Erythroblast (primary cell): Measurements from ENCODE around the gene RNF212.

Experiments
- DNase-seq, 2 experiments: peaks; one replicate each; lab custom pipeline; 2025; lab: John Stamatoyannopoulos, UW
- GATA1 ChIP-seq: IDR thresholded peaks from 2 replicates; pipeline ENCODE4 v1.6.1; 2011; ENCODE audit warnings: low read depth, mild to moderate bottlenecking, control low read depth, low read length, moderate library complexity
- POLR2A ChIP-seq: IDR thresholded peaks from 2 replicates; pipeline ENCODE4 v1.6.1; 2011; ENCODE audit warnings: mild to moderate bottlenecking, low read length

The RNF212 gene, protein sequence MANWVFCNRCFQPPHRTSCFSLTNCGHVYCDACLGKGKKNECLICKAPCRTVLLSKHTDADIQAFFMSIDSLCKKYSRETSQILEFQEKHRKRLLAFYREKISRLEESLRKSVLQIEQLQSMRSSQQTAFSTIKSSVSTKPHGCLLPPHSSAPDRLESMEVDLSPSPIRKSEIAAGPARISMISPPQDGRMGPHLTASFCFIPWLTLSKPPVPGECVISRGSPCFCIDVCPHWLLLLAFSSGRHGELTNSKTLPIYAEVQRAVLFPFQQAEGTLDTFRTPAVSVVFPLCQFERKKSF

GRCh38 chr4:1113311-1114009 lies at the start of gene RNF212:
Gene RNF212 (minus strand): TSS chr4:1113564. CDS start chr4:1113464, 100 bp downstream.
- no peak for TF ChIP-seq POLR2A
- no peak for TF ChIP-seq GATA1
- DNase-seq: no peak

- no peak for TF ChIP-seq POLR2A
- no peak for TF ChIP-seq GATA1
- no peak for DNase-seq
Measured at GRCh38 chr4:1160351-1160750, 47.0 kb upstream of the RNF212 start.

DNA sequence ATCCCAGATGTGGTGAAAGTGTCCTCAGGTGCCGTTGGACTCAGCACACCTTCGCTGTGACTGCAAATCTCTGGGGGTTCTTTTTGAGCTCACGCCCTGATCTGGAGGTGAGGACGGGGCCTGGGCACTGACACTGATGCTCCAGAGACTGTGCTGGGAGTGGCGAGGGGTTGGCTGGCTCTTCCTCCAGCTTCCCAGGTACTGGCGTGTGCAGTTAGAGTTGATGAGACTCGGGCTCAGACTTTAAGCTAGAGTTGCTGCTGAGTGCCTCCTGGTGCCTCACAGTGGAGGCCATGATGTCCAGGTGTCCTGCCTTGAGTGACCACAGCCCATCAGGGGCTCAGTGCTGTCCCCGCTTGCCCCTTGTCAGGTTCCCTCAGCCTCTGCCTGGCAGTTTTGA lies 42.7 kb upstream of the RNF212 start:
- no peak for DNase-seq
- TF ChIP-seq POLR2A (no peak), GATA1 (no peak)

DNA sequence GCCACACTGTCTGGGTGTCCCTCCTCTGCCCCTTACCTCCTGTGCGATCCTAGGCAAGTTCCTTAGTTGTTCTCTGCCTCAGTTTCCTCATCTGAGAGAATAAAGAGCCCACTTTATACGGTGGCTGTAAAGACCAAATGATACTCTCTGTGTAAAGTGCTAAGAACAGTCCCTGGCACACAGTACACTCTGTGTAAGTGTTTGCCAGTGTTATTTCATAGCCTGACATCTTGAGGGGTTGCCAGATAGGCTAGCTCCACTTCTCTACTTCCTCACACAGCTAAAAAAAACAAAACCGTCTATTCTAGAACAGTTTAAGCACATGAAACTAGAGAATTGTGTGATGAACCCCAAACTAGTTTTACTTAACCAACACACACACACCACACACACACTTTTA lies 42.0 kb upstream of the RNF212 start:
- TF ChIP-seq POLR2A: no peak
- no peak for TF ChIP-seq GATA1
- no peak for DNase-seq

- no peak for DNase-seq
Measured at GRCh38 chr4:1154523-1155182, 41.3 kb upstream of the RNF212 start.

DNA sequence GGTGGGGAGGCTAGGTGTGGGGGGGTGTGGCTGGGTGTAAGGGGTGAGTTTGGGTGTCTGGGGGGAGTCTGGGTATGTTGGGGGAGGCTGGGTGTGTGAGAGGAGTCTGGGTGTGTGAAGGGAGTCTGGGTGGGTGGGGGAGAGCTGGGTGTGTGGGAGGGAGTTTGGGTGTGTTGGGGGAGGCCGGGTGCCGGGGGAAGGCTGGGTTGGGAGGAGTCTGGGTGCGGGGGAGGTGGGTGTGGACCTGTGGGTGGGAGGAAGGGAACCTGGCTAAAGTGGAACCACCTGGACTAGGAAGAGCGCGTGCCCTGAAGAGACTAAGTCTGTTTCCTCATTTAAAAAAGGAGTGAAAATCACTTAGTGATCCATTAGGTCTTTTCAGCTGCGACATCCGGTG lies 40.8 kb upstream of the RNF212 start:
- TF ChIP-seq POLR2A (no peak), GATA1 (no peak)
- no peak for DNase-seq

More at GRCh38 chr4:1154523-1155182, 41.3 kb upstream of the RNF212 start:
- TF ChIP-seq POLR2A (no peak), GATA1 (no peak)

DNA sequence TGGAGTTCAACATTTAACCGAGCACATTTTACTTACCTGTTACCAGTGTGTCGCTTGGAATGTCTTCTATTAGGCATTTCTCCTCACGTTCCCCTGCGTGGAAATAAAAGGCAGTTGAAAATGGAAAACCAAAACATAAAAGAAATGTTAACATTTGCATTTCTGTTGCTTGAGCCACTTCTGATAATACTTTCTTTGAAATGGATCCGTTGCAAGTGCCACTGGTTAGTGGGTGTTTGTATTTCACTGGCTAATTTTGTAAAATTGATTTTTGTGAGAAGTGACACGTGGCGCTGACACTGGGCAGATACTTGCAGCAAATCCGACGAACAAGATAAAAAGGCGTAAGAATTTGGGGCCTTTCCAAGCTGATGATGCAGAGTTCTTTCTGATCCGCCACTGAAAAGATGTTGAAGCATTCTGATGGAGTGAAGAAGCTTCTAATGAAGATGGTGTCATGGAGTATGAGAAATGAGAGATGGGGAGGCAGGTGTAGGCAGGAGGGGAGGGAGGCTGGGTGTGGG lies 40.3 kb upstream of the RNF212 start:
- TF ChIP-seq POLR2A (no peak), GATA1 (no peak)
- no peak for DNase-seq

GRCh38 chr4:1152290-1152689 lies 38.9 kb upstream of the RNF212 start:
- no peak for TF ChIP-seq GATA1
- no peak for TF ChIP-seq POLR2A

GRCh38 chr4:1151541-1151940 lies 38.2 kb upstream of the RNF212 start:
- no peak for DNase-seq
- no peak for TF ChIP-seq POLR2A
- no peak for TF ChIP-seq GATA1

More at GRCh38 chr4:1152290-1152689, 38.9 kb upstream of the RNF212 start:
- DNase-seq: no peak

GRCh38 chr4:1150875-1151274 lies 37.5 kb upstream of the RNF212 start:
- no peak for TF ChIP-seq GATA1
- no peak for TF ChIP-seq POLR2A
- no peak for DNase-seq

DNA sequence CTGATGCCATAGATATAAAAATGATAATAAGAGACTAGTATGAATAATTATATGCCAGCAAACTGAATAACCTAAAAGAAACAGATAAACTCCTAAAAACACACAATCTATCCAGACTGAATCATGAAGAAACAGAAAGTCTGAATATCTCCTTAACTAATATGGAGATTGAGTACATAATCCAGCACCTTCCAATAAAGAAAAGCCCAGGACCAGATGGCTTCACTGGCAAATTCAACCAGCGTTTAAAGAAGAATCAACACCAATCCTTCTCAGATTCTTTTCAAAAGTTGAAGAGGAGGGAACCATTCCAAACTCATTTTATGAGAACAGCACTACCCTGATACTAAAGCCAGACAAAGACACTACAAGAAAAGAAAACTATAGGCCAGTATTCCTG lies 26.5 kb upstream of the RNF212 start:
- no peak for TF ChIP-seq POLR2A
- TF ChIP-seq GATA1: no peak
- DNase-seq: no peak

- DNase-seq: no peak
- TF ChIP-seq POLR2A: no peak
- no peak for TF ChIP-seq GATA1
Measured at GRCh38 chr4:1137850-1138249, 24.5 kb upstream of the RNF212 start.

DNA sequence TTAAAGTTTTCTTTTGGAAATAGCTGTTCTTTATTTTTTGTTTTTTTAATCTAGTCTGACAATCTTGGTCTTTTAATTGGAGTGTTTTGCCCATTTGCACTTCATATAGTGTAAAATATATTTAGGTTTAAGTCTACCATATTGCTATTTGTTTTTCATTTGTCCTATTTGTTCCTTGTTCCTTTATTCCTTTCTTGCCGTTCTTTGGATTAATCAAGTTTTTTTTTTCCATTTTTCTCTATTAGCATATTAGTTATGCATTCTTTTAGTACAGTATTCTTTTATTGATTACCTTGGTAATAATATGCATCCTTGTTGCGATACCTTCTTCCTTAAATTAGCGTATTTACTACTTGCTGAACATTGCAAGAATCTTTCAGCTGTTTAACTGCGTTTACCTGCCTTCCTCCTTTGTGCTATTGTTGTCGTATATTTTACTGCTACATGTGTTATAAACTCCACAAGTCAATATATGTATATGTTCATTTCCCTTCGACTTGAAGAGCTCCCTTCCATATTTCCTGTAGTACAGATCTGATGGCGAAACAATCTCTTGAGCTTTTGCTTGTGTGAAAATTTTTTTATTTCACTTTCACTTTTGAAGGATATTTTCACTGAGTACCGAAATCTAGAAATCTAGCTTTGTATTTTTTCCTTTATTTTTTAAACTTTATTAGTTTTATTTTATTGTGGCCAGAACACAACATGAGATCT lies 23.9 kb upstream of the RNF212 start:
- DNase-seq: no peak
- no peak for TF ChIP-seq POLR2A
- TF ChIP-seq GATA1: no peak

DNA sequence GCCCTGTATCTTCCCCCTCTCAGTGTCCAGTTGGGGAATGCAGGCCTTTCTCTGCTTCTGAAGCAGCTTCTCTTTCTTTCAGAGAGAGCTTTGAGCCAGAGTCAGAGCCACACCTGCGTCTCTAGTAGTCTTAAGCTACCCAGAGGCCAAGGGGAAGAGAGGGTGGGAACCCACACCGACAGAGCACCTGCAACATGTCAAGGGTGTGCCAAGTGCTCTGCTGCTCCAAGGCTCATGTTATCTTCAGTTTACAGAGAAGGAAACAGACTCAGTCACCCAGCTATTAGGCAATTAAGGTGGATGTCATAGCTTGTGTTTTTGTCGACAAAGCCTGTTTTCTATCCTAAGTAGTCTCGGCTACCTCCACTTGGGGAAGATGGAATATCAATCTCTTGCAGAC lies 22.7 kb upstream of the RNF212 start:
- no peak for TF ChIP-seq GATA1
- TF ChIP-seq POLR2A: no peak
- peak in 1 of 2 experiments; percentile 12 for DNase-seq

DNA sequence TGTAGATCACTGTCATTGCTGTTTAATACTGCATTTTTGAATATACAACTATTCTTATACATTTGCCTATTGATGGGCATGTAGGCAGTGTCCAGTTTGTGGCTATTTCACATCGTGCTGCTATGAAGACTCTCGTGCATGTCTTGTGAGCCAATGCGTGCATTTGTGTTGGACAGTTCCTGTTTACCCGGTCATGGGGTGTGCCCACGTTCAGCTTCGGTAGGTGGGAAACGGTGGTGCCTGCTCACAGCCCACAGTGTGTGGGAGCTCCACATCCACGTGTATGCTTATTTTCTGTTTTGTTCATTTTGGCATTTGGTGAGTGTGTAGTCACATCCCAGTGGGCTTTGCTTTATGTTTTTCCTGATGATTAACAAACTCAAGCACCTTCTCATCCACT lies 19.7 kb upstream of the RNF212 start:
- DNase-seq: no peak
- TF ChIP-seq GATA1 (no peak), POLR2A (no peak)
